OCI-LY7 (cell line): ENCODE results near the gene SEMA4B. TPM values are rescaled to one million over a fixed set of nuclear protein-coding genes. Genes with fewer than 3 reads are reported as not detected.

Experiments
- BruUV-seq: library from RNA; stranded (reverse); fragments of 400-500 nt; replicated peaks from 2 replicates; lab custom pipeline; 2021; lab: Mats Ljungman, UMichigan
- CTCF ChIA-PET: fragments of 300-600 bp; sonication (Branson Sonifier 250); formaldehyde crosslinking; loops from one replicate; lab custom pipeline; 2022; ENCODE audit warnings: antibody characterized with exemption; ENCODE audit not compliant: unreplicated experiment; lab: Charles Lee
- POLR2A ChIA-PET: fragments of 300-600 bp; sonication (Branson Sonifier 250); formaldehyde crosslinking; loops from one replicate; lab custom pipeline; 2022; ENCODE audit warnings: antibody characterized with exemption; lab: Charles Lee
- DNase-seq: peaks from one replicate; pipeline ENCODE4 v3.0.0-alpha.2; 2015; ENCODE audit warnings: low spot score
- H2AFZ ChIP-seq: fragments of 200-600 bp; sonication (generic), shearing (Covaris generic); 2 replicates; pipeline ENCODE4 v1.6.1; 2014; ENCODE audit warnings: mild to moderate bottlenecking, antibody characterized with exemption, low read length, moderate library complexity
- H3K27ac ChIP-seq: fragments of 200-600 bp; sonication (generic); 2 replicates; pipeline ENCODE4 v1.5.1; 2014; ENCODE audit warnings: mixed run types, low read depth, mild to moderate bottlenecking, moderate library complexity, low read length, inconsistent platforms; ENCODE audit not compliant: poor library complexity, severe bottlenecking
- H3K36me3 ChIP-seq: fragments of 200-600 bp; sonication (generic); 2 replicates; pipeline ENCODE4 v1.6.1; 2014; ENCODE audit warnings: mild to moderate bottlenecking, antibody characterized with exemption, low read length, moderate library complexity, mixed read lengths; ENCODE audit not compliant: insufficient read depth
- H3K4me1 ChIP-seq: fragments of 200-600 bp; sonication (generic); 2 replicates; pipeline ENCODE4 v1.5.1; 2014; ENCODE audit warnings: mild to moderate bottlenecking, low read length; ENCODE audit not compliant: insufficient read depth, poor library complexity, severe bottlenecking
- H3K4me2 ChIP-seq: fragments of 200-600 bp; sonication (generic); 2 replicates; pipeline ENCODE4 v1.6.1; 2014; ENCODE audit warnings: mild to moderate bottlenecking, low read length
- H3K4me3 ChIP-seq: fragments of 200-600 bp; sonication (generic); 2 replicates; pipeline ENCODE4 v1.5.1; 2014; ENCODE audit warnings: mild to moderate bottlenecking, low read depth, low read length; ENCODE audit not compliant: poor library complexity, severe bottlenecking
- H3K79me2 ChIP-seq: fragments of 200-600 bp; sonication (generic); 2 replicates; pipeline ENCODE4 v1.6.1; 2016; ENCODE audit warnings: low read depth, mild to moderate bottlenecking, low read length, moderate library complexity, mixed read lengths; ENCODE audit not compliant: insufficient read depth
- H3K9me2 ChIP-seq: fragments of 200-600 bp; sonication (generic); 2 replicates; pipeline ENCODE4 v1.6.1; 2016; ENCODE audit warnings: mild to moderate bottlenecking, low read length, mixed read lengths; ENCODE audit not compliant: insufficient read depth
- H3K9me3 ChIP-seq: fragments of 200-600 bp; sonication (generic); 2 replicates; pipeline ENCODE4 v1.6.1; 2014; ENCODE audit warnings: mild to moderate bottlenecking, mixed run types, low read length, mixed read lengths
- H4K20me1 ChIP-seq: fragments of 200-600 bp; sonication (generic); 2 replicates; pipeline ENCODE4 v1.6.1; 2014; ENCODE audit warnings: mild to moderate bottlenecking, antibody characterized with exemption, low read length, moderate library complexity, mixed read lengths; ENCODE audit not compliant: insufficient read depth
- CTCF ChIP-seq: fragments of 200-600 bp; sonication (generic); conservative IDR thresholded peaks from 2 replicates; pipeline ENCODE4 v1.5.1; 2014; ENCODE audit warnings: mild to moderate bottlenecking, antibody characterized with exemption, low read length, moderate library complexity, mixed read lengths
- EZH2phosphoT487 ChIP-seq: fragments of 200-600 bp; sonication (generic); IDR thresholded peaks from 2 replicates; pipeline ENCODE4 v1.6.1; 2018; ENCODE audit warnings: low read depth, borderline replicate concordance, mild to moderate bottlenecking, mixed run types, antibody characterized with exemption, low read length, moderate library complexity, mixed read lengths
- intact Hi-C: fragments of 100-400 bp; cut with micrococcal nuclease; formaldehyde crosslinking; loops from one replicate; pipeline ENCODE4 v1.10.0; 2022; ENCODE audit not compliant: unreplicated experiment
- total RNA-seq, 2 experiments: library from RNA; depleted of rRNA in 1 of 2; stranded (reverse); fragments of >200 nt in 1 of 2; shearing (Covaris generic) in 1 of 2; gene quantifications; 2 replicates each; pipeline ENCODE4 v1.2.3, GENCODE V29; 2014 to 2022

The SEMA4B gene
- total RNA-seq, 2 experiments from 2014 or later, result 21.9 to 34.9 TPM

- Histone ChIP-seq H3K9me3 (no peaks in the 10 kb centered on the region), H3K4me3 (no peak overlapping the region), H3K79me2 (no peaks in the 10 kb centered on the region), H3K9me2 (no peaks in the 10 kb centered on the region), H2AFZ (no peak overlapping the region), H3K4me1 (peaks cover 20% of the 10 kb centered on the region), H3K27ac (no peak overlapping the region), H3K36me3 (no peaks in the 10 kb centered on the region), H4K20me1 (0 out of 2 replicates have a peak, but pooled peaks cover 5% of the 10 kb centered on the region), H3K4me2 (peak overlapping the region; percentile 87; the same call in 1 of the 2 replicates)
- TF ChIP-seq CTCF, result no peak
- no peak for TF ChIP-seq EZH2phosphoT487
- TSS peak; percentile 34 for BruUV-seq
- no peak for DNase-seq
- ChIA-PET CTCF (no interaction called here), POLR2A (interaction anchor here (0.6 to 4.6 kb wide), 3 partner anchors 12 to 24 kb away, joined by 3 to 73 read pairs (median 7); no protein-coding TSS in a partner anchor)
- intact Hi-C loops, result no loop called here
These were observed 1.8 kb downstream of the SEMA4B start for GRCh38 chr15:90202929-90203328.

- Histone ChIP-seq H3K9me3 (no peaks in the 10 kb centered on the region), H3K9me2 (no peaks in the 10 kb centered on the region), H3K27ac (no peak overlapping the region), H3K4me1 (peaks cover 20% of the 10 kb centered on the region), H3K36me3 (no peaks in the 10 kb centered on the region), H3K79me2 (no peaks in the 10 kb centered on the region), H4K20me1 (0 out of 2 replicates have a peak, but pooled peaks cover 5% of the 10 kb centered on the region), H3K4me2 (peak overlapping the region; percentile 87; the same call in 1 of the 2 replicates), H3K4me3 (no peak overlapping the region), H2AFZ (no peak overlapping the region)
- DNase-seq, result no peak
- ChIA-PET CTCF (no interaction called here), POLR2A (interaction anchor here (0.6 to 4.6 kb wide), 3 partner anchors 12 to 24 kb away, joined by 3 to 73 read pairs (median 7); no protein-coding TSS in a partner anchor)
- BruUV-seq, result no TSS peak
- TF ChIP-seq EZH2phosphoT487 (no peak), CTCF (no peak)
- intact Hi-C loops, result no loop called here
These were observed 2.3 kb downstream of the SEMA4B start for GRCh38 chr15:90203473-90203872.

- H3K79me2 ChIP-seq, result no peaks in the 10 kb centered on the region
- BruUV-seq, result no TSS peak
- DNase-seq, result no peak
- H3K27ac ChIP-seq, result no peak overlapping the region
- CTCF ChIA-PET, result interaction anchor here (0.9 kb wide), 1 partner anchor 12 kb away, joined by 3 read pairs; no protein-coding TSS in a partner anchor
- intact Hi-C loops, result no loop called here
- POLR2A ChIA-PET, result no interaction called here
- 0 out of 2 replicates have a peak, but pooled peaks cover 5% of the 10 kb centered on the region for H4K20me1 ChIP-seq
- no peak for TF ChIP-seq EZH2phosphoT487
- no peak for TF ChIP-seq CTCF
- H3K4me1 ChIP-seq, result peaks cover 20% of the 10 kb centered on the region
- no peak overlapping the region for H3K4me3 ChIP-seq
- H3K4me2 ChIP-seq, result no peak overlapping the region
- H3K36me3 ChIP-seq, result no peaks in the 10 kb centered on the region
- H2AFZ ChIP-seq, result no peak overlapping the region
- no peaks in the 10 kb centered on the region for H3K9me3 ChIP-seq
- H3K9me2 ChIP-seq, result no peaks in the 10 kb centered on the region
These were observed 2.8 kb downstream of the SEMA4B start for GRCh38 chr15:90203922-90204321.
